GM12892 (cell line): ENCODE measurements around the gene ACOT12.

ENCODE experiments used
- POLR2A ChIP-seq: IDR thresholded peaks from 2 replicates; pipeline ENCODE4 v1.6.1; 2011; ENCODE audit warnings: low read depth, low read length, control low read depth
- POLR2AphosphoS5 ChIP-seq: IDR thresholded peaks from 2 replicates; pipeline ENCODE4 v1.6.1; 2011; ENCODE audit warnings: low read depth, low read length, control low read depth
- TAF1 ChIP-seq: IDR thresholded peaks from 2 replicates; pipeline ENCODE4 v1.6.1; 2011; ENCODE audit warnings: low read depth, mild to moderate bottlenecking, control low read depth, low read length, borderline replicate concordance

GRCh38 chr5:81334304-81335061 is 59.5 kb downstream of the ACOT12 start:
- TF ChIP-seq POLR2AphosphoS5 (no peak), POLR2A (no peak), TAF1 (no peak)
